A673 (cell line): ENCODE results near the gene ANKS1B.

Experiments used
- CTCF ChIP-seq: fragments of 300-800, 200-600 bp; sonication (generic); conservative IDR thresholded peaks from 2 replicates; pipeline ENCODE4 v1.5.1; 2017; ENCODE audit warnings: low read depth, mild to moderate bottlenecking, antibody characterized with exemption, low read length, moderate library complexity, mixed read lengths
- EZH2 ChIP-seq: fragments of 200-600 bp; sonication (generic); IDR thresholded peaks from 2 replicates; pipeline ENCODE4 v1.6.1; 2017; ENCODE audit warnings: borderline replicate concordance, low read depth, mild to moderate bottlenecking, mixed read lengths, antibody characterized with exemption, low read length; ENCODE audit not compliant: poor library complexity, severe bottlenecking

- TF ChIP-seq CTCF (no peak), EZH2 (no peak)
Measured at GRCh38 chr12:99367181-99367580, 617.6 kb downstream of the ANKS1B start.
